Stimulated activated naive CD8-positive, alpha-beta T cell treated with anti-CD3 and anti-CD28 coated beads, Interleukin-15, Interleukin-2, amounts not matched to agents 100 ng/mL and 50 ng/mL, for 24 hours (primary cell): Measurements from ENCODE around the gene FUT3.
A peak's percentile ranks its signal among the peaks of the same experiment; 100 is the strongest.

Experiments used
- H3K27ac Mint-ChIP-seq: one replicate; pipeline ENCODE4 v1.8.0; 2021; ENCODE audit warnings: mild to moderate bottlenecking, mixed read lengths
- H3K27me3 Mint-ChIP-seq: one replicate; pipeline ENCODE4 v1.8.0; 2021; ENCODE audit warnings: mixed read lengths
- H3K36me3 Mint-ChIP-seq: one replicate; pipeline ENCODE4 v1.8.0; 2021; ENCODE audit warnings: low read depth, mixed read lengths
- H3K4me1 Mint-ChIP-seq: one replicate; pipeline ENCODE4 v1.8.0; 2021; ENCODE audit warnings: low read depth, mixed read lengths
- H3K4me3 Mint-ChIP-seq: one replicate; pipeline ENCODE4 v1.8.0; 2021; ENCODE audit warnings: mild to moderate bottlenecking, mixed read lengths
- H3K9me3 Mint-ChIP-seq: one replicate; pipeline ENCODE4 v1.8.0; 2021; ENCODE audit warnings: mixed read lengths

The FUT3 gene

DNA sequence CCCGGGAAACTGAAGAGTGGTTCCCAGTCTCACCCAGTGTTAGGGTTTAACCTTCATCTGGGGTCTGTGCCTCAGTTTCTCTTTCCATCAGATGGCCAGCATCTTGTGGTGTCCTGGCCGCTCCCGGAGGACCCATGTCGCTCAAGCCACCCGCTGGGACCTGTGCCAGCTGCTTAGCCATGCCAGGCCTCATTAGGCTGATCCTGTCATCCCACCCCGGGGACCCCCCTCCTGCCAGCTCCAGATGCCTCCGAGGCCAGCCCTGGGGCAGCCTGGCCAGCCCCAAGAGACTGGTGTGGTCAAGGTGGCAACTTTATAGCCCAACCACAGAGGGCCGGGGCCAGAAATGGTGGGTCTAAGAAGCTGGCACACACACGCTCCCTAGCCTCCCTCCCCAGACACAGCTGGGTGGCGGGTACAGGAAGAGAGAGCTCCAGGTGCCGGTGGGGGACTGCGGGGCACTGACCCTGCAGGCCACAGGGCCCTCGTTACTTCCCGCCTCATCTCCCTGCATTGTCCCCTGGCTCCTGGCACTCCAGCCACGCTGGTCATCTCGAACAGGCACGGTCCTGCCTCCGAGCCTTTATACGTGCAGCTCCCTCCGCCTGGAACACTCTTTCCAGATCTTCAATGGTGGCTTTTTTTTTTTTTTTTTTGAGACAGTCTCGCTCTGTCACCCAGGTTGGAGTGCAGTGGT, 43.0 kb downstream of the FUT3 start:
- Mint-ChIP-seq H3K4me1 (peaks cover 14% of the 10 kb centered on the region), H3K27ac (no peak overlapping the region), H3K36me3 (no peaks in the 10 kb centered on the region), H3K4me3 (no peak overlapping the region), H3K27me3 (peaks cover 4% of the 10 kb centered on the region), H3K9me3 (no peaks in the 10 kb centered on the region)

DNA sequence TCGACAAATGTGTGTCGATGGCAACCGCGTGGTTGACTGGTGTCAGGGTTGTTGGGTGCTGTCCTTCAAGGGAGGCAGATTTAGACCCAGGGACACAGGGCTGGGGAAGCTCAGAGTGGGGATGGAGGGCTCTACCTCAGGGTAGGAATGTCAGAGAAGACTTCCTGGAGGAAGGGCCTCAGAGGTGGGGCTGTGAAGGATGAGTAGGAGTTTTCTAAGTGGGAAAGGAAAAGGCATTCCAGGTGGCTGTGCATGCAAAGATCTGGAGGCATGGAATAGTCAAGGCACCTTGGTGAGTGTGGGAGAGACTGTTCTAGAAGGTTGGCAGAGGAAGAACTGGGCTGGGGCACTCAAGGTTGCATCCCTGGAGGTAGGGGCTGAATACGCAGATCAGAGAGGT, 44.3 kb downstream of the FUT3 start:
- Mint-ChIP-seq H3K4me3 (peak overlapping the region; percentile 5), H3K27me3 (peaks cover 7% of the 10 kb centered on the region), H3K9me3 (no peaks in the 10 kb centered on the region), H3K27ac (no peak overlapping the region), H3K36me3 (no peaks in the 10 kb centered on the region), H3K4me1 (peaks cover 24% of the 10 kb centered on the region)

- H3K27ac Mint-ChIP-seq = no peak overlapping the region
- peaks cover 10% of the 10 kb centered on the region for H3K27me3 Mint-ChIP-seq
- no peaks in the 10 kb centered on the region for H3K9me3 Mint-ChIP-seq
- no peak overlapping the region for H3K4me3 Mint-ChIP-seq
- peaks cover 26% of the 10 kb centered on the region for H3K4me1 Mint-ChIP-seq
- H3K36me3 Mint-ChIP-seq = no peaks in the 10 kb centered on the region
Measured at GRCh38 chr19:5806133-5806489, 45.1 kb downstream of the FUT3 start.

GRCh38 chr19:5805462-5806132, 45.7 kb downstream of the FUT3 start:
- Mint-ChIP-seq H3K36me3 (no peaks in the 10 kb centered on the region), H3K9me3 (no peaks in the 10 kb centered on the region), H3K4me3 (no peak overlapping the region), H3K27me3 (peaks cover 15% of the 10 kb centered on the region), H3K4me1 (peaks cover 26% of the 10 kb centered on the region), H3K27ac (no peak overlapping the region)

DNA sequence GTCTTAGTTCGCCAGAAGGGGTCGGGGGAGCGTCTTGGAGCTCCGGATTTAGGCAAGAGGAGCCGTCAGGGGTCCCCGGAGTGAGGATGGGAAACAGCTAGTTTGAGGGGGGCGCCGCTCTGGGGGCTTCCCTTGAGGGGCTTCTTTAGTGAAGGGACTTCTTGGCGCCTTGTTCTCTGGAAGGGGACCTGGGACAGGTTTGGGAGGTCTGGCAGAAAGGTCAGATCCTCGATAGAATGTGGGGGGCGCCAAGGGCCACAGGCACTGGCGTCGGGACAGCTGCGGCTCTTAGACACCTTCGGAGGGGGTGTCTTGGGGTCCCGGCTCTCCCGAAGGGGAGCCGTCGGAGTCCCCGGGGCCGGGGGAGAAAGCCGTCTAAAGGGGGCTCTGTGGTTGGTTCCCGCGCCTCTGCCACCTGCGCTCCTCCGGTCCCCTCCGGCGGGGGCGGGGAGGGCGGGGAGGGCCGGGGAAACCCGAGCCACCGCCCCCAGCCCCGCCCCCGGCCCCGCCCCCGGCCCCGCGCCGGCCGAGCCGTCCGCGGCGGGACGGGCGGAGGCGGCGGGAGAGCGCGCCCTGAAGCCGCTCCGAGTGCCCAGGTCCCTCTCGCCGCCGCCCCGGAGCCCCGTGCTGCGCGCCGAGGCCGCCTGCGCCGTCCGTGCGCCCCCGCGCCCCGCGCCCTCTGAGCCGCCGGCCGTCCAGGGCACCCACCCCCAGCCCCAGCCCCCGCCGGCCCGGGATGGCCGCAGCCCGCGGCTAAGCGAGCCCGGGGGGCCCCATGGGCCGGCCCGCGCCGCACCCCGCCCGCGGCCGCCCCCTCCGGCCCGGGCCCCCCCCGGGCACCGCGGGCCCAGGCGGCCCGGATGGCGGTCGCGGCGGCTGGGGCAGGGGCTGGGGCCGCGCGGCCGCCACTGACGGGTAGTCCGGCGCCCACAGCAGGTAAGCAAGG, 46.5 kb downstream of the FUT3 start, which contains the start of gene NRTN:
Gene NRTN (plus strand): TSS at position 552 of the 946 bp plus-strand sequence. CDS start 19,099 bp downstream, outside the sequence.
- peak within 1 kb of the TSS; percentile 65 for H3K4me3 Mint-ChIP-seq
- no peak within 1 kb of the TSS for H3K27ac Mint-ChIP-seq
- H3K4me1 Mint-ChIP-seq = peaks cover 26% of the 10 kb centered on the region
- H3K27me3 Mint-ChIP-seq = peaks cover 17% of the 10 kb centered on the region
- H3K9me3 Mint-ChIP-seq = no peaks in the 10 kb centered on the region
- H3K36me3 Mint-ChIP-seq = no peaks in the 10 kb centered on the region

GRCh38 chr19:5803752-5804515, 47.3 kb downstream of the FUT3 start:
- H3K4me1 Mint-ChIP-seq = peaks cover 26% of the 10 kb centered on the region
- H3K27me3 Mint-ChIP-seq = peaks cover 24% of the 10 kb centered on the region
- peak overlapping the region; percentile 65 for H3K4me3 Mint-ChIP-seq
- H3K36me3 Mint-ChIP-seq = no peaks in the 10 kb centered on the region
- H3K27ac Mint-ChIP-seq = peak overlapping the region; percentile 55
- H3K9me3 Mint-ChIP-seq = no peaks in the 10 kb centered on the region

GRCh38 chr19:5803441-5803751, 47.9 kb downstream of the FUT3 start:
- Mint-ChIP-seq H3K27me3 (peaks cover 30% of the 10 kb centered on the region), H3K4me1 (peaks cover 26% of the 10 kb centered on the region), H3K36me3 (no peaks in the 10 kb centered on the region), H3K27ac (peak overlapping the region; percentile 55), H3K4me3 (no peak overlapping the region), H3K9me3 (no peaks in the 10 kb centered on the region)

DNA sequence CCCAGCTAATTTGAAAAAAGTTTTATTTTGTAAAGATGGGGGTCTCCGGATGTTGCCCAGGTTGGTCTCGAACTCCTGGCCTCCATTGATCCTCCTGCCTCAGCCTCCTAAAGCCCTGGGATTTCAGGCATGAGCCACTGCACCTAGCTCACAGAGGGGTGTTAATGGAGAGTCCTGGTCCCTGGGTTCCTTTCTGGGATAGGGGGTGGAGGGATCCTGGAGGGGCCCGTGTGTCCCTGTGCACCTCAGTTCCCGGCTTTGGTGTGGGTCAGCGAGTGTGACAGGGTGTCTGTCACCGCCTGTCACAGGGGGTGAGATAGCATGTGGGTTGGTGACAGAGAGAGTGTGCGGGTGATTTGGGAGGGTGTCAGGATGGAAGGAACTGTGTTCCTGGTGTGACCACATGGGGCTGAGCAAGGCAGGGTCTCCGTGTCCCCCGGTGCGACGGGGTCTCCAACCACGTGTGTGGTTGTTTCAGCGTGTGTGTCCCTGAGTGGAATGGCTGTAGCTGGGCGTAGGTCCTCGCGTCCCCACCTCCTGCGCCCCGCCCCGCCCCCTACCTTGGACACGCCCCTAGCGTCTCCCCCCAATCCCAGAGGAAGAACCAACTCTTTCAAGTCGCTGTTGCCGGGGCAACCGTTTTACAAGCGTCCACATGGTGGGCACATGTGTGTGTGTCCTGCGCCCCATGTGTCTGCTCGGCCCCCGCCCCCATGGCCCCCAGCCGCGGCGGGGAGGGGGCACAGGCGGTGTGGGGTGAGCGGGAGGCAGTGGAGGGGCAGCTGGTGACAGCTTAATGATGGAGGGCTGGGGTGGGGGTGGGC, 49.2 kb downstream of the FUT3 start:
- H3K36me3 Mint-ChIP-seq = no peaks in the 10 kb centered on the region
- no peaks in the 10 kb centered on the region for H3K9me3 Mint-ChIP-seq
- peaks cover 26% of the 10 kb centered on the region for H3K4me1 Mint-ChIP-seq
- H3K27ac Mint-ChIP-seq = no peak overlapping the region
- peak overlapping the region; percentile 3 for H3K4me3 Mint-ChIP-seq
- H3K27me3 Mint-ChIP-seq = peaks cover 31% of the 10 kb centered on the region

- peaks cover 31% of the 10 kb centered on the region for H3K27me3 Mint-ChIP-seq
- H3K4me1 Mint-ChIP-seq = peaks cover 26% of the 10 kb centered on the region
- H3K36me3 Mint-ChIP-seq = no peaks in the 10 kb centered on the region
- H3K27ac Mint-ChIP-seq = no peak overlapping the region
- no peak overlapping the region for H3K4me3 Mint-ChIP-seq
- no peaks in the 10 kb centered on the region for H3K9me3 Mint-ChIP-seq
Measured at GRCh38 chr19:5800361-5801270, 50.6 kb downstream of the FUT3 start.

DNA sequence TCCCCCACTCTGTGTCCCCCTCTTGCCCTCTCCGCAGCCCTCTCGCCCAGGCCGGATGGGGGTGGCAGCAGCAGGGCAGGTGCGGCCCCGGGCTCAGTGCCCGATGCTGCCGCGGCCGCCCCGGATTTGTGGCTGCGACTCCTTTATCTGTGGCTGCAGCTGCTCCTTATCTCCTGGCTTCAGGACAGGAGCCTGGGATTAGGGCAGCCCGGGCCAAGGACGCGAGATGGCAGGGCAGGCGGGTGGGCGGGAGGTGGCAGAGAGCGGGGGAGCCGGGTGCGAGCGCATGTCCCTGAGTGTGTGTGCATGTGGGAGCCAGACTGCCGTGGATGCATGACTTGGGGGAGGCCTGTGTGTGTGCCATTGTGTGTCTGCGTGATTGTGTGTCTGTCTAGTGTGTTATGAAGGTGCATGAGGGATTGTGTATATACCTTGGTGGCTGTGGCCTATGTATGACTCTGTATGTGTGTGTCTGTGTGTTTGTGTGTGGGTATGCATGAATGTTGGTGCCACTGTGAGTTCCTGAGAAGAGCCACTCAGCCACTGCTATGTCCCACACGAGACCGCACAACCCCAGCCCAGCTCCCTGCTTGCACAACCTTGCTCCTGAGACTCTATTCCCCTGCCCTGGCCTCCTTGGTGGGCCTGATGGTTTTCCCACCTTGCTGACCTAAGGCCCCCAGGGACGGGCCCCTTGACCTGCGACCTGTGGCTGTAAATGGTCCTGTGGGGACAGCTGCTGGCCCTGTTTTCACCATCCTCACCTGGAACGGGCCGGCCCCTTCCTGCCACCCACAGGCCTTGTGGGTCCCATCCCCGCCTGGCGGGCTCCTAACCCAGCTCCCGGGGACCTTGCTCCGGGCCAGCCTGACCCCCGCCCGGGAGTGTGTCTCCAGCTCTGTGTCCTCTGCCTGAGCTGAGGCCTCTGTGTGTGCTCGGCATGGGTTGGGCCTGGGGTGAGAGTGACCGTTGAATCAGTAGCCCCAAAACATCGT, 51.7 kb downstream of the FUT3 start:
- H3K27me3 Mint-ChIP-seq = peaks cover 31% of the 10 kb centered on the region
- H3K4me1 Mint-ChIP-seq = peaks cover 25% of the 10 kb centered on the region
- no peaks in the 10 kb centered on the region for H3K9me3 Mint-ChIP-seq
- no peak overlapping the region for H3K27ac Mint-ChIP-seq
- H3K36me3 Mint-ChIP-seq = no peaks in the 10 kb centered on the region
- H3K4me3 Mint-ChIP-seq = no peak overlapping the region

DNA sequence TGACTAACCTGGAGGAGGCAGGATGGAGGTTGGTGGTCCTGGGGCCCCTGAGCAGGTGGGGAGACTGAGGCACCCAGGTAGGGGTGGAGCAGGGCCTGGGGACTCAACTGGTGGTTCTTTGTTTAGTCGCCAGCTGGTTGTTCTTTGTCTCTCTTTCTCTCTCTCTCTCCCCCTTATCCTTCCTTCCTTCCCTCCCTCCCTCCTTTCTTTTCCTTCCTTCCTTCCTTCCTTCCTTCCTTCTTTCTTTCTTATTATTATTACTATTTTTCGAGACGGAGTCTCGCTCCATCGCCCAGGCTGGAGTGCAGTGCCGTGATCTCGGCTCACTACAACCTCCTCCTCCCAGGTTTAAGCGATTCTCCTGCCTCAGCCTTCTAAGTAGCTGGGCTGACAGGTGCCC, 53.0 kb downstream of the FUT3 start:
- Mint-ChIP-seq H3K4me1 (peaks cover 12% of the 10 kb centered on the region), H3K9me3 (no peaks in the 10 kb centered on the region), H3K27me3 (peaks cover 27% of the 10 kb centered on the region), H3K27ac (no peak overlapping the region), H3K4me3 (no peak overlapping the region), H3K36me3 (no peaks in the 10 kb centered on the region)

GRCh38 chr19:5795382-5795919, 55.8 kb downstream of the FUT3 start:
- no peak overlapping the region for H3K4me3 Mint-ChIP-seq

More at GRCh38 chr19:5795382-5795919, 55.8 kb downstream of the FUT3 start:
- Mint-ChIP-seq H3K27ac (no peak overlapping the region), H3K27me3 (peaks cover 14% of the 10 kb centered on the region), H3K9me3 (no peaks in the 10 kb centered on the region), H3K36me3 (peaks cover 6% of the 10 kb centered on the region), H3K4me1 (peaks cover 7% of the 10 kb centered on the region)
